ENCODE results near the gene TUBGCP6.

Gene TUBGCP6

GRCh38 chr22:50174382-50175190, 70.2 kb downstream of the TUBGCP6 start:
- no peak for DNase-seq
- TF ChIP-seq CTCF (IDR thresholded peaks at IDR 0.05): no peak
- Histone ChIP-seq H3K4me1 (peaks cover 0 to 17% (median 10%) of the 10 kb centered on the region in 4 donors), H3K27ac (no peak overlapping the region), H3K27me3 (peaks cover 0 to 91% of the 10 kb centered on the region in 2 donors), H3K36me3 (no peaks in the 10 kb centered on the region), H3K9me3 (no peaks in the 10 kb centered on the region), H3K4me3 (no peak overlapping the region)
- intact Hi-C loops (cut with DNase I; ENCODE audit: low total_unique reads): no loop called here

- no peaks in the 10 kb centered on the region for H3K36me3 ChIP-seq
- H3K9me3 ChIP-seq: no peaks in the 10 kb centered on the region
- intact Hi-C loops (cut with DNase I; ENCODE audit: low total_unique reads): no loop called here
- H3K4me1 ChIP-seq: peaks cover 0 to 22% (median 13%) of the 10 kb centered on the region in 4 donors
- H3K4me3 ChIP-seq: no peak overlapping the region
- no peak for TF ChIP-seq CTCF (IDR thresholded peaks at IDR 0.05)
- H3K27me3 ChIP-seq: peaks cover 0 to 91% of the 10 kb centered on the region in 2 donors
- DNase-seq: no peak
- no peak overlapping the region for H3K27ac ChIP-seq
These were observed 70.9 kb downstream of the TUBGCP6 start for GRCh38 chr22:50173983-50174355.

- Histone ChIP-seq H3K4me1 (peaks cover 0 to 22% (median 13%) of the 10 kb centered on the region in 4 donors), H3K36me3 (no peaks in the 10 kb centered on the region), H3K27me3 (peaks cover 0 to 91% of the 10 kb centered on the region in 2 donors), H3K9me3 (no peaks in the 10 kb centered on the region), H3K27ac (no peak overlapping the region), H3K4me3 (no peak overlapping the region)
- intact Hi-C loops (cut with DNase I; ENCODE audit: low total_unique reads): no loop called here
- no peak for TF ChIP-seq CTCF (IDR thresholded peaks at IDR 0.05)
- DNase-seq: no peak
These were observed 71.4 kb downstream of the TUBGCP6 start for GRCh38 chr22:50173311-50173982.

- Histone ChIP-seq H3K4me3 (no peak overlapping the region), H3K4me1 (peaks cover 0 to 17% (median 13%) of the 10 kb centered on the region in 4 donors), H3K27ac (no peak overlapping the region), H3K36me3 (no peaks in the 10 kb centered on the region), H3K27me3 (peaks cover 0 to 85% of the 10 kb centered on the region in 2 donors), H3K9me3 (no peaks in the 10 kb centered on the region)
- TF ChIP-seq CTCF (IDR thresholded peaks at IDR 0.05): no peak
- intact Hi-C loops (cut with DNase I; ENCODE audit: low total_unique reads): no loop called here
- no peak for DNase-seq
These were observed 72.8 kb downstream of the TUBGCP6 start for GRCh38 chr22:50171965-50172421.

GRCh38 chr22:50171319-50171964, 73.4 kb downstream of the TUBGCP6 start:
- DNase-seq: no peak
- H3K27me3 ChIP-seq: peaks cover 0 to 80% of the 10 kb centered on the region in 2 donors
- no peak overlapping the region for H3K4me3 ChIP-seq

More at GRCh38 chr22:50171319-50171964, 73.4 kb downstream of the TUBGCP6 start:
- Histone ChIP-seq H3K36me3 (no peaks in the 10 kb centered on the region), H3K9me3 (no peaks in the 10 kb centered on the region), H3K4me1 (peaks cover 0 to 17% (median 13%) of the 10 kb centered on the region in 4 donors), H3K27ac (no peak overlapping the region)
- intact Hi-C loops (cut with DNase I; ENCODE audit: low total_unique reads): no loop called here
- TF ChIP-seq CTCF (IDR thresholded peaks at IDR 0.05): no peak

Data from tibial artery (tissue), 4 donors.